Calu3 (cell line): ENCODE results near the gene LEP. TPM values are rescaled to one million over a fixed set of nuclear protein-coding genes. Genes with fewer than 3 reads are reported as not detected.
"Not testable (repeated sequence)": the region's sequence is repeated elsewhere in the genome, so short reads cannot be mapped to it uniquely, and the experiment has no call there.

ENCODE experiments used
- BruUV-seq: library from RNA; stranded (reverse); fragments of 400-500 nt; replicated peaks from 2 replicates; lab custom pipeline; 2021; lab: Mats Ljungman, UMichigan
- CTCF ChIA-PET: fragments of 300-600 bp; sonication (Branson Sonifier 250); formaldehyde crosslinking; loops from one replicate; lab custom pipeline; 2022; ENCODE audit warnings: antibody characterized with exemption; lab: Charles Lee
- DNase-seq: peaks from one replicate; pipeline ENCODE4 v3.0.0; 2022
- H3K27ac Mint-ChIP-seq: one replicate; pipeline ENCODE4 v1.8.0; 2022; ENCODE audit warnings: mixed read lengths; ENCODE audit not compliant: unreplicated experiment
- H3K27me3 Mint-ChIP-seq: one replicate; pipeline ENCODE4 v1.8.0; 2022; ENCODE audit warnings: mixed read lengths; ENCODE audit not compliant: unreplicated experiment
- H3K36me3 Mint-ChIP-seq: one replicate; pipeline ENCODE4 v1.8.0; 2022; ENCODE audit warnings: mild to moderate bottlenecking, moderate library complexity, mixed read lengths; ENCODE audit not compliant: insufficient read depth, unreplicated experiment
- H3K4me1 Mint-ChIP-seq: one replicate; pipeline ENCODE4 v1.8.0; 2022; ENCODE audit warnings: mild to moderate bottlenecking, low read depth, mixed read lengths; ENCODE audit not compliant: unreplicated experiment
- H3K4me3 Mint-ChIP-seq: one replicate; pipeline ENCODE4 v1.8.0; 2022; ENCODE audit warnings: mild to moderate bottlenecking, low read depth, moderate library complexity, mixed read lengths; ENCODE audit not compliant: unreplicated experiment
- H3K9me3 Mint-ChIP-seq: one replicate; pipeline ENCODE4 v1.8.0; 2022; ENCODE audit warnings: low read depth, mixed read lengths; ENCODE audit not compliant: unreplicated experiment
- intact Hi-C: fragments of 100-400 bp; cut with micrococcal nuclease; formaldehyde crosslinking; loops from one replicate; pipeline ENCODE4 v1.10.0; 2022; ENCODE audit not compliant: unreplicated experiment
- total RNA-seq: library from RNA; stranded (reverse); gene quantifications from 2 replicates; pipeline ENCODE4 v1.2.3, GENCODE V29; 2022
- TF ChIP-seq, protein P1 (sequence below): fragments of 200-600 bp; IDR thresholded peaks from one replicate; pipeline ENCODE4 v1.8.0; 2022; ENCODE audit warnings: antibody characterized with exemption; ENCODE audit not compliant: unreplicated experiment

Gene LEP
- total RNA-seq, 1 experiment from 2014 or later: not detected

- intact Hi-C loops: no loop called here
- BruUV-seq: no TSS peak
- no peak overlapping the region for H3K4me3 Mint-ChIP-seq
- H3K36me3 Mint-ChIP-seq: no peaks in the 10 kb centered on the region
- no peaks in the 10 kb centered on the region for H3K27me3 Mint-ChIP-seq
- no peak overlapping the region for H3K27ac Mint-ChIP-seq
- CTCF ChIA-PET: no interaction called here
- no peaks in the 10 kb centered on the region for H3K9me3 Mint-ChIP-seq
- DNase-seq: no peak
- TF ChIP-seq, protein P1, sequence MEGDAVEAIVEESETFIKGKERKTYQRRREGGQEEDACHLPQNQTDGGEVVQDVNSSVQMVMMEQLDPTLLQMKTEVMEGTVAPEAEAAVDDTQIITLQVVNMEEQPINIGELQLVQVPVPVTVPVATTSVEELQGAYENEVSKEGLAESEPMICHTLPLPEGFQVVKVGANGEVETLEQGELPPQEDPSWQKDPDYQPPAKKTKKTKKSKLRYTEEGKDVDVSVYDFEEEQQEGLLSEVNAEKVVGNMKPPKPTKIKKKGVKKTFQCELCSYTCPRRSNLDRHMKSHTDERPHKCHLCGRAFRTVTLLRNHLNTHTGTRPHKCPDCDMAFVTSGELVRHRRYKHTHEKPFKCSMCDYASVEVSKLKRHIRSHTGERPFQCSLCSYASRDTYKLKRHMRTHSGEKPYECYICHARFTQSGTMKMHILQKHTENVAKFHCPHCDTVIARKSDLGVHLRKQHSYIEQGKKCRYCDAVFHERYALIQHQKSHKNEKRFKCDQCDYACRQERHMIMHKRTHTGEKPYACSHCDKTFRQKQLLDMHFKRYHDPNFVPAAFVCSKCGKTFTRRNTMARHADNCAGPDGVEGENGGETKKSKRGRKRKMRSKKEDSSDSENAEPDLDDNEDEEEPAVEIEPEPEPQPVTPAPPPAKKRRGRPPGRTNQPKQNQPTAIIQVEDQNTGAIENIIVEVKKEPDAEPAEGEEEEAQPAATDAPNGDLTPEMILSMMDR: no peak
- no peaks in the 10 kb centered on the region for H3K4me1 Mint-ChIP-seq
These were observed 34.0 kb downstream of the LEP start for GRCh38 chr7:128274884-128275603.

DNA sequence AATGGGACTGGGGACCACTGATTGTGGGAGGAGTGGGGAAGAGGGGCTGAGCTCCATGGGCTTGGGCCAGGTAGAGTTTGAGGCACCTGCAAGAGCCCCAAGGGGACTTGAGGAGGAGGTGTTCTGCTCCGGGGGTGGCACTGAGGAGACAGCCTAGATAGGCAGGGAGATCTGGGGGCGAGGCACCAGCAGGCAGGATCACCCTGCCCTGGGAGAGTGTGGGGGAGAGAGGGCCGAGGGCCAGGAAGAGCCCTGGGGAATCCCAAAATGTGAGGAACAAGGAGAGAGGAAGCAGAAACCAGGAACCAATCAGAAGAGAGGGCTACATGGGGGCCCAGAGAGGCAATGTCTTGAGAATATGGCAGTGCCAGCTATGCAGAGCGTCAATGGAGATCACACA is 34.6 kb downstream of the LEP start:
- H3K27me3 Mint-ChIP-seq: no peaks in the 10 kb centered on the region
- no TSS peak for BruUV-seq
- H3K4me3 Mint-ChIP-seq: no peak overlapping the region
- H3K9me3 Mint-ChIP-seq: no peaks in the 10 kb centered on the region
- intact Hi-C loops: no loop called here
- H3K4me1 Mint-ChIP-seq: no peaks in the 10 kb centered on the region
- CTCF ChIA-PET: no interaction called here
- no peaks in the 10 kb centered on the region for H3K36me3 Mint-ChIP-seq
- DNase-seq: no peak
- H3K27ac Mint-ChIP-seq: no peak overlapping the region
- TF ChIP-seq, protein P1: no peak

- Mint-ChIP-seq H3K4me3 (no peak overlapping the region), H3K9me3 (no peaks in the 10 kb centered on the region), H3K36me3 (no peaks in the 10 kb centered on the region), H3K27me3 (no peaks in the 10 kb centered on the region), H3K27ac (no peak overlapping the region), H3K4me1 (no peaks in the 10 kb centered on the region)
- intact Hi-C loops: no loop called here
- CTCF ChIA-PET: no interaction called here
- TF ChIP-seq, protein P1: no peak
- no TSS peak for BruUV-seq
- DNase-seq: no peak
These were observed 37.3 kb downstream of the LEP start for GRCh38 chr7:128278366-128278765.

DNA sequence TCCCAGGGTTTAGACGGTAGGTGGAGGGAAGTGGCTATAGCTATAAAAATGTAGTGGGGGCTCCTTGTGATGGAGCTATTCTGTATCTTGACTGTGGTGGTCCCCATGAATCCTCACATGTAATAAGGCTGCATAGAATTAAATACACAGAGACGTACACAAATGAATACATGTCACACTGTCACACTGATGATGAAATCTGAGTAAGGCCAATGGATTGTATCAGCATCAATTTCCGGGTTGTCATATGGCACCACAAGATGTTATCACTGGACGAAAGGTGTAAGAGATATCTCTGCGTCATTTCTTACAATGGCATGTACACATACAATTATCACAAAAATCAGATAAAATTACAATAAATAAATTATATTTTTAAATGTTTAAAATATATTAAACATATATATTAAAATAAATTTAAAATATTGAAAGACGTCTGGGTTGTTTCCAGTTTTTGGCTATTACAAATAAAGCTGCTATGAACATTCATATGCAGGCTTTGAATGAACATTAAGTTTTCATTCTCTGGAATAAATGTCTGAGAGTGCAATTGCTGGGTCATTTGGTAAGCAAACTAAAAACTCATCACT is 38.1 kb downstream of the LEP start:
- Mint-ChIP-seq H3K9me3 (no peaks in the 10 kb centered on the region), H3K27me3 (no peaks in the 10 kb centered on the region), H3K27ac (no peak overlapping the region), H3K4me1 (no peaks in the 10 kb centered on the region), H3K4me3 (no peak overlapping the region), H3K36me3 (no peaks in the 10 kb centered on the region)
- BruUV-seq: no TSS peak
- DNase-seq: no peak
- intact Hi-C loops: no loop called here
- TF ChIP-seq, protein P1: no peak
- CTCF ChIA-PET: no interaction called here

DNA sequence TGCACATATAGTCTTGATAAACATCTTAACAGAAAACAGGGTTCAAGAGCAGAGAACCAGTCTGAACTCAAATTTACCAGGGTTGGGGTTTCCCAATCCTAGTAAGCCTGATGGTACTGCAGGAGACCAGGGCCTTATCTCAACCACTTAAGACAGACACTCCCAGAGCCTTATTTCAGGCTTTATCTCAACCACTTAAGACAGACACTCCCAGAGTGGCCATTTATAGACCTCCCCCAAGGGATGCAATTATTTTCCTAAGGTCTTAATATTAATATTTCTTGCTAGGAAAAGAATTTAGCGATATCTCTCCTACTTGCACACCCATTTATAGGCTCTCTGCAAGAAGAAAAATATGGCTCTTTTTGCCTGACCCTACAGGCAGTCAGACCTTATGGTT is 39.4 kb downstream of the LEP start:
- H3K9me3 Mint-ChIP-seq, H3K4me3 Mint-ChIP-seq, DNase-seq, H3K36me3 Mint-ChIP-seq, H3K27ac Mint-ChIP-seq, H3K4me1 Mint-ChIP-seq, H3K27me3 Mint-ChIP-seq, intact Hi-C loops, BruUV-seq: not testable (repeated sequence)
- CTCF ChIA-PET: interaction anchor here (0.6 kb wide), 1 partner anchor 570 kb away, joined by 3 read pairs; no protein-coding TSS in a partner anchor
